GM20000 (cell line): ENCODE measurements around the gene CEP76.
A peak's percentile ranks its signal among the peaks of the same experiment; 100 is the strongest.

Experiments used
- DNase-seq: peaks from one replicate; pipeline ENCODE4 v3.0.0; 2012; ENCODE audit warnings: low spot score
- TF ChIP-seq, protein P1 (sequence below): IDR thresholded peaks from 2 replicates; pipeline ENCODE4 v1.5.1; 2012; ENCODE audit warnings: mild to moderate bottlenecking, control low read depth; ENCODE audit errors: extremely low read depth, missing control alignments

Gene CEP76

DNA sequence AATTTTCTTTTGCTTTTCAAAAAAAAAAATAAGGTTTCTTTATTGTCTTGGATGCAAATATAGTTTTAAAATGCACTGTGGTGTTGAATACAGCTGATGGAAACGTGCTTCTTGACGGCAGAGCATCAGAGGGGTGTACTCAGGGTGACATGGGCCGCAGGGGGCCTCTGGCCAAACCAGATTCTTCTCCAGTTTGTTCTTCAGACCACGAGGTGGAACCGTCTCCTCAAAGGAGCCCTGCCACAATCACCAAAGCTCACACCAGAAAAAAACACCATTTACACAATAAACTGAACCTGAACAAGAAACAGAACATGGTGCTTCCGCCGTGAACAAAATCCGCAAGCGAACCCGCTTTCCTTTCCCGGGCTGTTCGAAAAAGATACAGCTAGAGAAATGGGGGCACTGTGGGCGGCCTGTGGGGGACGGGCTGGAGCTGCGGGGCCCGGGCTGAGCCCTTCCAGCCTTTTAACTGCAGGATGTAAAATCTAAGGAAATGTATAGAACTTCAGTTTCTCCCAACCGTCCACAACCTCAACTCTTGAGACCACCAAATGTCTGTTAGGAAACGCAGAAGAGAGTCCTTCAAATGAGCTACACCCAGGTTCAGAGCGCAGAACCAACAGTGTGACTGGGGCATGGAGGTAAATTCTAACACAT lies 34.9 kb upstream of the CEP76 start:
- TF ChIP-seq, protein P1, sequence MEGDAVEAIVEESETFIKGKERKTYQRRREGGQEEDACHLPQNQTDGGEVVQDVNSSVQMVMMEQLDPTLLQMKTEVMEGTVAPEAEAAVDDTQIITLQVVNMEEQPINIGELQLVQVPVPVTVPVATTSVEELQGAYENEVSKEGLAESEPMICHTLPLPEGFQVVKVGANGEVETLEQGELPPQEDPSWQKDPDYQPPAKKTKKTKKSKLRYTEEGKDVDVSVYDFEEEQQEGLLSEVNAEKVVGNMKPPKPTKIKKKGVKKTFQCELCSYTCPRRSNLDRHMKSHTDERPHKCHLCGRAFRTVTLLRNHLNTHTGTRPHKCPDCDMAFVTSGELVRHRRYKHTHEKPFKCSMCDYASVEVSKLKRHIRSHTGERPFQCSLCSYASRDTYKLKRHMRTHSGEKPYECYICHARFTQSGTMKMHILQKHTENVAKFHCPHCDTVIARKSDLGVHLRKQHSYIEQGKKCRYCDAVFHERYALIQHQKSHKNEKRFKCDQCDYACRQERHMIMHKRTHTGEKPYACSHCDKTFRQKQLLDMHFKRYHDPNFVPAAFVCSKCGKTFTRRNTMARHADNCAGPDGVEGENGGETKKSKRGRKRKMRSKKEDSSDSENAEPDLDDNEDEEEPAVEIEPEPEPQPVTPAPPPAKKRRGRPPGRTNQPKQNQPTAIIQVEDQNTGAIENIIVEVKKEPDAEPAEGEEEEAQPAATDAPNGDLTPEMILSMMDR, result no peak
- DNase-seq, result no peak

DNA sequence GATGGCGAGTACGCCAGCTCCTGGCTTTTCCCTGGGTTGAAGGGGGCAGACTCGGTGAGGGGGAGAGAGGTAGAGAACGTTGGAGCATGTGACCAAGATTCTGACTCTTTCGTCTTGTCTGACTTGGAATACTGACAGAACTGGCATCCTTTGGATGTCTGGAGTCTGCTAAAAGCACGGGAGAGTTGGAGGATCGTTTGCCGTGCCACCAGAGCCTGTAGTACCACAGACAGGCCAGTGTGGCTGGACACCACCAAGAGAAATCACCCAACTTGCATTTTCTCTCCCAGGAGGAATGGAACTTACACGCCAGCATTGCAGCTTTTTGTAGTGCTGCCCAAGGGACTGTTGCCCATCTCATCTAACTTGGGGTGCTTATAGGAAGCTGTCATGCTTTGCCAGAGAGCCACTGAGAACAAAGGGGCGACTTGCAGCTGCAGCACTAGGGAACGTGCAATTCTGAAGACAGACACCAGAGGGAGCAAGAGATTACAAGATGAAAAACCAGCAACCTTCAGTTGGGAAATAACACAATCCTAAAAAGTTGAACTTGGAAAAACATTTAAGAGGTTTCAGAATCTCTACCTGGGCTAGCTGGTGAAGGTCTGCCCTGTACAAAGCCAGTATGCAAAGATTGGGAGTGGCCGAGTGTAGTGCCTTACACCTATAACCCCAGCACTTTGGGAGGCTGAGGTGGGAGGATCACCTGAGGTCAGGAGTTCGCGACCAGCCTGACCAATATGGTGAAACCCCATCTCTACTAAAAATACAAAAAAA lies 24.4 kb upstream of the CEP76 start:
- TF ChIP-seq, protein P1, result peak; percentile 55
- DNase-seq, result peak; percentile 69

DNA sequence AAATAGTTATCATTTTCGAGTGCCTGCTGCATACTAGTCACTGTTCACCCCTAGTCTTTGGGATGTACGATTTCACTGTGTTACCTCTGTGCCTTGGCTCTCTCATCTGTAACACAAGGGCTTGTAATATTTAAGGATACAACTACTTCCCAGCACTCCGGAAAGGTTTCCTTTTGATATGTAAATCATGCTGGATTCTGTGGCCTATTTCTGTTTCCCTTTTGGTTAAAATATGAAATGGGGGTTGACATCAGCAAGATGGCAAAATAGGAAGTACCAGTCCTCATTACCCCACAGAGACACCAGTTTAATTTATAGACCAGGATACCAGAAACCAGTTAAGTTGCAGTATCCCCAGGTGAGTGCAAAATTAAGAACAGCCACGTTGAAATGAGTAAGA lies 23.8 kb upstream of the CEP76 start:
- DNase-seq, result no peak
- TF ChIP-seq, protein P1, result no peak

DNA sequence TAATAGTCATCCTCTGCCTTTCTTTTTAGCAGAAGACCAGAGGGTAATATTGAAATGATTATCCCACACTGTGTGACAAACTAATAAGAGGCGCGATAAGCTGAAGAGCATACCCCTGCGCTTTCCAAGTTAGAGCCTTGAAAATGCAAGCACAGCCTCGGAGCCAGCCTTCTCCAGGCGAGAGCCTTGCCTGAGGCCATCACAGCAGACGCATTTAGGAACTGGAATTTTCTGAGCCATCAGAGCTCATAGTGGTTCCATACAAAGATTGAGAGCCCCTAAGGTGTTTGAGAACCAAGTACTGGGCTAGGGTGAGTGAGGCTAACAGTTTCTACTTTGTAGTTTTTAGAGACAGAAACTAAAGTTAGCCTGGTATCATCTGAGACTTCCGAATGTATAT lies 20.2 kb upstream of the CEP76 start:
- TF ChIP-seq, protein P1, result no peak
- no peak for DNase-seq

DNA sequence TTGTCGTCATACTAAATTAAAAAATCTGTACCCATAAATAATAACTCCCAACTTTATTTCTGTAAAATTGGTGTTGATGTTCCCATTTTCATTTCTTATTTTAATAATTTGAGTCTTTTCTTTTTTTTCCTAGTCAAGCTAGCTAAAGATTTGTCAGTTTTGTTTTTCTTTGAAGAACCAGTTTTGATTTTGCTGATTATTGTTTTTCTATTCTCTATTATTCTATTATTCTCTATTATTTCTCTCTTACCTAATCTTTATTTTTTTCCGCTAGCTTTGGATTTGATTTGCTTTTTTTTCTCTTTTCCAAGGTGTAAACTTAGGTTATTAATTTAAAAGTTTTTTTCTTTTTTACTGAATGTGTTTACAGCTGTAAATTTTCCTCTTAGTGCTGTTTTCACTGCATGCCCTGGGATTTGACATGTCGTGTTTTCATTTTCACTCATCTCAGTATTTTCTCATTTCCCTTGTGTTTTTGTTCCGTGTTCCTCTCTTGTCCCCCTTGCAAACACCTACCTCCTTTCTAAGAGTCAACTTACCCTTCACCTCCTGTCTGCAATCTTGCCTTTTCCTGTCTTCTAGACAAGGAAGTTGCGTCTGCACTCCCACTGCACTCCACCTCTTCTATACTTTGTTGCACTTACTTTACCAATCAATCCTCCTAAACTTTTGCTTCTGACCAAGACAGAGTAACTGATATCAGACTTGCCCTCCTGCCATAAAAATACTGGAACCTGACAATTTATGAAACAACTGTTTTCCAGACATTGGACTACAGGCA lies 19.2 kb upstream of the CEP76 start:
- TF ChIP-seq, protein P1, result no peak
- no peak for DNase-seq

DNA sequence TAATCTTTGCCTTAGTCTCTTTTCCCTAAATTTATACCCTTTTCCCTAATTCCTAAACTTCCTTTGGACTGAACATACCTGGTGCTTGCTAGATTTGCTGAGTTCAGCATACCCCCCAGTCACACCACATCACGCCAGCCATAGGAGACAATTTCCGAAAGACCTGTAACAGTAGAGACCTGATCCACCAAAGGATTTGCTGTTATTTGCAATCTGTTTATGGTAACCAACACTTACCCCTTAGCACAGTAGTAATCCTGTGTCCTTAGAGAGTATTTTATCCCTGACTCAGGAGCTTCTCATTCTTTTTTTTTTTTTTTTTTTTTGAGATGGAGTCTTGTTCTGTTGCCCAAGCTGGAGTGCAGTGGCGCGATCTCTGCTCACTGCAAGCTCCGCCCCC lies 8.9 kb upstream of the CEP76 start:
- TF ChIP-seq, protein P1, result no peak
- DNase-seq, result no peak

DNA sequence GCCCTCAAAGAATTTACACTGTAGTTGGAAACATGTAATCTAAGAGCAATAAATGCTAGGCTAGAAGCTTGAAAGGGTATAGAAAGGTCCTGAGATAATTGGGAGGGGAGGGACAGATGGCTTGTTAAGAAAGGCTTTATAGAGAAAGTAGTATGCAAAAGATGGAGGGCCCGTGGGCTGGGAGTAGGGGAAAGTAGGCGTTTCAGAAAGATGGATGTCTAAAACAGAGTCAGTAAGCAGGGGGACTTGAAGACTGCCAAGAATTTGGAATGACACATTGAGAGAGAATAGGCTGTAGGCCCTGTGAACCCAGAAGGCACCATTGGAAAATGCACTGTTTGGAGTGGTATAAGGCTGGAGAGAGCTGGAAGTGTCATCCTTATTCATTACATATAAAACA lies 1.1 kb upstream of the CEP76 start:
- TF ChIP-seq, protein P1, result no peak
- no peak for DNase-seq
